Measurements from ENCODE around the gene EPB41. TPM values are rescaled to one million over a fixed set of nuclear protein-coding genes. Genes with fewer than 3 reads are reported as not detected.

EPB41 gene
- total RNA-seq, 2 donors from 2014 or later, result 39.4 to 54.4 TPM

- H3K27ac ChIP-seq, result no peak overlapping the region
- no peak overlapping the region for H3K4me3 ChIP-seq
- DNase-seq (ENCODE audit: low spot score), result no peak
- H3K4me1 ChIP-seq (replicated peaks), result no peaks in the 10 kb centered on the region
- TF ChIP-seq POLR2AphosphoS5 (IDR thresholded peaks at IDR 0.05) (no peak), CTCF (IDR thresholded peaks at IDR 0.05) (no peak), POLR2A (IDR thresholded peaks at IDR 0.05) (no peak)
- H3K36me3 ChIP-seq, result no peaks in the 10 kb centered on the region
- intact Hi-C loops (cut with DNase I), result no loop called here
- no peaks in the 10 kb centered on the region for H3K9me3 ChIP-seq
- H3K27me3 ChIP-seq (replicated peaks; ENCODE audit: insufficient read depth), result no peaks in the 10 kb centered on the region
- WGBS, result 76% methylated on average over 4 of the region's 4 CpGs
Measured at GRCh38 chr1:28895896-28896608, 18.3 kb upstream of the EPB41 start.

- Histone ChIP-seq H3K27me3 (replicated peaks; ENCODE audit: insufficient read depth) (no peaks in the 10 kb centered on the region), H3K4me3 (no peak overlapping the region), H3K4me1 (replicated peaks) (no peaks in the 10 kb centered on the region), H3K36me3 (no peaks in the 10 kb centered on the region), H3K27ac (no peak overlapping the region), H3K9me3 (no peaks in the 10 kb centered on the region)
- no peak for DNase-seq (ENCODE audit: low spot score)
- intact Hi-C loops (cut with DNase I), result no loop called here
- no peak for TF ChIP-seq POLR2A (IDR thresholded peaks at IDR 0.05)
- TF ChIP-seq POLR2AphosphoS5 (IDR thresholded peaks at IDR 0.05), result no peak
- no peak for TF ChIP-seq CTCF (IDR thresholded peaks at IDR 0.05)
- WGBS, result 80% methylated on average over 3 of the region's 3 CpGs
Measured at GRCh38 chr1:28896609-28896986, 17.8 kb upstream of the EPB41 start.

- WGBS, result 73% methylated on average over 4 of the region's 4 CpGs
- intact Hi-C loops (cut with DNase I), result no loop called here
- TF ChIP-seq CTCF (IDR thresholded peaks at IDR 0.05), result no peak
- no peak for TF ChIP-seq POLR2A (IDR thresholded peaks at IDR 0.05)
- no peak for TF ChIP-seq POLR2AphosphoS5 (IDR thresholded peaks at IDR 0.05)
- DNase-seq (ENCODE audit: low spot score), result no peak
- no peaks in the 10 kb centered on the region for H3K27me3 ChIP-seq (replicated peaks; ENCODE audit: insufficient read depth)
- H3K9me3 ChIP-seq, result no peaks in the 10 kb centered on the region
- no peaks in the 10 kb centered on the region for H3K36me3 ChIP-seq
- H3K4me3 ChIP-seq, result no peak overlapping the region
- H3K4me1 ChIP-seq (replicated peaks), result no peaks in the 10 kb centered on the region
- no peak overlapping the region for H3K27ac ChIP-seq
Measured at GRCh38 chr1:28897789-28898188, 16.6 kb upstream of the EPB41 start.

- Histone ChIP-seq H3K4me1 (replicated peaks) (no peaks in the 10 kb centered on the region), H3K9me3 (no peaks in the 10 kb centered on the region), H3K4me3 (no peak overlapping the region), H3K36me3 (no peaks in the 10 kb centered on the region), H3K27ac (no peak overlapping the region), H3K27me3 (replicated peaks; ENCODE audit: insufficient read depth) (no peaks in the 10 kb centered on the region)
- no peak for DNase-seq (ENCODE audit: low spot score)
- 70% methylated on average over 3 of the region's 3 CpGs for WGBS
- TF ChIP-seq POLR2A (IDR thresholded peaks at IDR 0.05), result no peak
- TF ChIP-seq POLR2AphosphoS5 (IDR thresholded peaks at IDR 0.05), result no peak
- no peak for TF ChIP-seq CTCF (IDR thresholded peaks at IDR 0.05)
- intact Hi-C loops (cut with DNase I), result no loop called here
Measured at GRCh38 chr1:28898405-28898881, 15.9 kb upstream of the EPB41 start.

GRCh38 chr1:28899267-28899666 lies 15.1 kb upstream of the EPB41 start:
- TF ChIP-seq POLR2AphosphoS5 (IDR thresholded peaks at IDR 0.05) (no peak), POLR2A (IDR thresholded peaks at IDR 0.05) (no peak), CTCF (IDR thresholded peaks at IDR 0.05) (no peak)
- Histone ChIP-seq H3K27ac (no peak overlapping the region), H3K4me1 (replicated peaks) (no peaks in the 10 kb centered on the region), H3K36me3 (no peaks in the 10 kb centered on the region), H3K9me3 (no peaks in the 10 kb centered on the region), H3K27me3 (replicated peaks; ENCODE audit: insufficient read depth) (no peaks in the 10 kb centered on the region), H3K4me3 (no peak overlapping the region)
- WGBS, result 49% methylated on average over 2 of the region's 2 CpGs
- intact Hi-C loops (cut with DNase I), result no loop called here
- no peak for DNase-seq (ENCODE audit: low spot score)

All from prostate gland (tissue), 2 donors.